Measurements from ENCODE around the gene CD4.
"Not testable (repeated sequence)": the region's sequence is repeated elsewhere in the genome, so short reads cannot be mapped to it uniquely, and the experiment has no call there.

Gene CD4

GRCh38 chr12:6849976-6850560 is 60.7 kb downstream of the CD4 start:
- no peak for DNase-seq

- no peak for DNase-seq
Observed at GRCh38 chr12:6850796-6851152, 61.4 kb downstream of the CD4 start.

GRCh38 chr12:6851153-6851920 is 62.0 kb downstream of the CD4 start, which contains the start of gene CDCA3:
Gene CDCA3, minus strand, starts transcription at chr12:6851286. Its CDS starts 334 bp downstream, at chr12:6850952.
- peak; percentile 100 for DNase-seq

GRCh38 chr12:6851921-6852650 is 62.8 kb downstream of the CD4 start, which contains the start of gene USP5:
Gene USP5, plus strand, starts transcription at chr12:6852150. Its CDS starts 30 bp downstream, at chr12:6852180.
- DNase-seq: peak; percentile 100

- DNase-seq: peak; percentile 86
Observed at GRCh38 chr12:6852651-6853354, 63.5 kb downstream of the CD4 start.

GRCh38 chr12:6853626-6854025 is 64.3 kb downstream of the CD4 start:
- no peak for DNase-seq

GRCh38 chr12:6854036-6854435 is 64.7 kb downstream of the CD4 start:
- no peak for DNase-seq

GRCh38 chr12:6855322-6855721 is 66.0 kb downstream of the CD4 start:
- no peak for DNase-seq

- no peak for DNase-seq
Observed at GRCh38 chr12:6858799-6859198, 69.5 kb downstream of the CD4 start.

GRCh38 chr12:6860116-6860515 is 70.8 kb downstream of the CD4 start:
- DNase-seq: no peak

GRCh38 chr12:6860942-6861341 is 71.6 kb downstream of the CD4 start:
- no peak for DNase-seq

- DNase-seq: no peak
Observed at GRCh38 chr12:6861391-6861790, 72.1 kb downstream of the CD4 start.

- DNase-seq: no peak
Observed at GRCh38 chr12:6863033-6863432, 73.7 kb downstream of the CD4 start.

- DNase-seq: no peak
Observed at GRCh38 chr12:6863586-6864321, 74.4 kb downstream of the CD4 start.

- DNase-seq: not testable (repeated sequence)
Observed at GRCh38 chr12:6865307-6865706, 76.0 kb downstream of the CD4 start.

- DNase-seq: no peak
Observed at GRCh38 chr12:6866163-6866919, 77.0 kb downstream of the CD4 start.

GRCh38 chr12:6866920-6867412 is 77.6 kb downstream of the CD4 start:
- DNase-seq: no peak

- peak; percentile 70 for DNase-seq
Observed at GRCh38 chr12:6867413-6868210, 78.3 kb downstream of the CD4 start, which contains the start of gene TPI1. Gene TPI1, plus strand, starts transcription at chr12:6867531. Its CDS starts 36 bp downstream, at chr12:6867567.

GRCh38 chr12:6868211-6869048 is 79.1 kb downstream of the CD4 start:
- DNase-seq: peak; percentile 50
